GM12873 (cell line): ENCODE results near the gene C1QTNF7.

Experiments used
- TF ChIP-seq, protein P1 (sequence below): IDR thresholded peaks from 2 replicates; pipeline ENCODE4 v1.5.1; 2012; ENCODE audit warnings: low read depth, mild to moderate bottlenecking, moderate library complexity, low read length, control low read depth; ENCODE audit not compliant: insufficient read depth; ENCODE audit errors: missing control alignments

Gene C1QTNF7

GRCh38 chr4:15457406-15458201 lies 29.8 kb downstream of the C1QTNF7 start:
- TF ChIP-seq, protein P1, sequence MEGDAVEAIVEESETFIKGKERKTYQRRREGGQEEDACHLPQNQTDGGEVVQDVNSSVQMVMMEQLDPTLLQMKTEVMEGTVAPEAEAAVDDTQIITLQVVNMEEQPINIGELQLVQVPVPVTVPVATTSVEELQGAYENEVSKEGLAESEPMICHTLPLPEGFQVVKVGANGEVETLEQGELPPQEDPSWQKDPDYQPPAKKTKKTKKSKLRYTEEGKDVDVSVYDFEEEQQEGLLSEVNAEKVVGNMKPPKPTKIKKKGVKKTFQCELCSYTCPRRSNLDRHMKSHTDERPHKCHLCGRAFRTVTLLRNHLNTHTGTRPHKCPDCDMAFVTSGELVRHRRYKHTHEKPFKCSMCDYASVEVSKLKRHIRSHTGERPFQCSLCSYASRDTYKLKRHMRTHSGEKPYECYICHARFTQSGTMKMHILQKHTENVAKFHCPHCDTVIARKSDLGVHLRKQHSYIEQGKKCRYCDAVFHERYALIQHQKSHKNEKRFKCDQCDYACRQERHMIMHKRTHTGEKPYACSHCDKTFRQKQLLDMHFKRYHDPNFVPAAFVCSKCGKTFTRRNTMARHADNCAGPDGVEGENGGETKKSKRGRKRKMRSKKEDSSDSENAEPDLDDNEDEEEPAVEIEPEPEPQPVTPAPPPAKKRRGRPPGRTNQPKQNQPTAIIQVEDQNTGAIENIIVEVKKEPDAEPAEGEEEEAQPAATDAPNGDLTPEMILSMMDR, result peak; percentile 70

DNA sequence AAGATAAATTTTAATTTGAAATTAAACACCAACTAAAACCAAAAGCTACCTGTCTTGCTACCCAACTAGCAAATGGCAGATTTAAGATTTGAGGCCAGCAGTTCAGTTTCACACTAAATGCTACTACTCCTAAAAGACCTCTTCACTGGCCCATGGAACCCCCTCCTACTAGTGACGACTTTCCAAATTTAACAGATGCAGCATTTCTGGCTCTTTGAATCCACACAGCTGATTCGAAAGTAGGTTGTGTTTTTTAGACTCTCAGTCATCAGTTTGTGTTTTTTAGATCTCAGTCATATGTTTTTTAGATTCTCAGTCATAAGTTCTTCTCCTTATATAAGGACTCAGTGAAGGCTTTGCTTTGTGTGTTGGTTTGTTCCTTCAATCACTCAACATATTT lies 30.8 kb downstream of the C1QTNF7 start:
- TF ChIP-seq, protein P1, result no peak

DNA sequence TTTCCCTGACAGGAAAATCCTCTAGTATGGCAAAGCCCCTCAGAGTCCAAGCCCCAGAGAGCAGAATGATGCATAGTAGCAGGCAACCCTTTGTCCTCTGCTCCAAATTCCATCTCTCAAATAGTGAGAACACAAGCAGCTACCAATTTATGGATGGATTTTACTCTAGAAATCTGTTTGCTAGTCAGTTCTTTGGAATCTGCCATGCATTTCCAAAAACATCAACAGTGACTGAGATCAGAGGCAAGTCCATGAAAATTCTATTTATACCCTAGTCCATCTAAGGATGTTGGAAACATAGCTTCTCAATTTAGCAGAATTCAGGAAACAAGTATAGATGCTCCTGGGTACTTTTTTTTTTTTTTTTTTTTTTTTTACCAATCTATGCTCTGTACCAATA lies 31.9 kb downstream of the C1QTNF7 start:
- TF ChIP-seq, protein P1, result no peak

GRCh38 chr4:15466596-15466995 lies 38.8 kb downstream of the C1QTNF7 start:
- TF ChIP-seq, protein P1, result no peak

DNA sequence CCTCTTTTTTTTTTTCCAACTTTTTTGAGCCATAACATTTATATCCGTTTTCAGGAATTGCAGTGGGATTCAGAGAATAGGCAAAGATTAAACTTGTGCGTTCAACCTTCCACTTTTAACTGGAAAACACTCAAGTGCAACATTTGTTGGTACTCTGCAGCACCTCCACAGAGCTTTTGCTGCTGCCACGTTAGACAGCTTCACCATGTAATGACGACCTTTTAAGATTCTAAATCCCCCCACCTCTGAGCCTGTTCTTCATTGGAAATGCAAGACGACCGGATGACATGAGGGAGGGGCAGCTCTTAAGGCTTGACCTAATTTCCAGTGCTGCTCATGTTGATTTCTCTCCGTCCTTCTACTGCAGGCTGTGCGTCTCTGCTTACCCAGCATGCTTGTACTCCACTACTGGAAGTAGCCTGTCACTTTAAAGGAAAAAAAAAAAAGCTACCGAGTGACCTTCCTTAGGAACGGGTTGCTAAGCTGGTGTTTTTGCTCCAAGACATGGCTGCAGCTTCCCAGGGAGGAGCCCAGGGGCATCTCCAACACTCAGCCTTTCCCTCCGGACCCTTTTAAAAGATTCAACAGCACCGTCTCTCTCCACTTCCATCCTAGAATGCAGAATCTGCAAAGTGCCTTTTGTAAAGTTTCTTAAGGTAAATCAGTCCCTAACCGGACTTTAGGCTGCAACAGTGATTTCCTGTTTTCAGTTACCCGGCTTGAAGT lies 41.7 kb downstream of the C1QTNF7 start, which contains the start of gene CC2D2A:
Gene CC2D2A, plus strand, starts transcription at position 481 of the 726 bp plus-strand sequence. CDS start 6,051 bp downstream, outside the sequence.
- TF ChIP-seq, protein P1, result no peak

DNA sequence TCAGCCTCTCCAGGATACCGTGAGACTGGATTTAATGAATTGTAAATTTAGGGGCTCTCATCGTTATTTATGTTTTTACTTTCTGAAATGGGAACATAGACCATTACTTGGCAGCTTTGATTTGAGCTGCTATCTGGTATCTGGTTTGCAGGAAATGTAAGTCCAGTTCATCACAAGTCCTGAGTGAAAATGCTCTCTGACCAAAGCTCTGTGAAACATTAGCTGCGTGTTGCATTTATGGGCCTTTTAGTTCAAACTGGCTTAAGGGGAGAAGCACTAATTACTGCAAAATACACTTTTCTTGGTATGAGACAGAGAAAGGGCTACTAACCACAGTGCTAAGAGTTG lies 42.3 kb downstream of the C1QTNF7 start:
- TF ChIP-seq, protein P1, result no peak

DNA sequence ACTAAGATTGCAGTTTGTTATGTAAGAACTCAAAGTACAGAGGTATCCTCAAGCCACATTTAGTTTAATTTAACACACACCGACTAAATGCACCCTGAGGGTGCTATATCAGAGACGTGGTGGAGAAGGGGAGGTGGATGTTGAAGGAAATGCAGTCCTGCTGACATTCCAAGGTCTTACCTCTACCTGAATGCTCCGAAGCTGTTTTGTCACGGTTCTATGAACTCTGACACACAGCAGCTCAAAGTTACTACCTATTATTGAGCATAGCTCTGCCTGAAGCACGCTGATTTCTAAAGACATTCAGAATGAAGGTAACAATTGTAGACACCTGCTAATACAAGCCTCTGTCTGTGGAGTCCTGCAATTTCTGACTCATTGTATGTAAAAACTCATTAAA lies 48.6 kb downstream of the C1QTNF7 start:
- TF ChIP-seq, protein P1, result no peak
